Smooth muscle cell (in vitro differentiated cells): ENCODE measurements around the gene DISP3. TPM values are rescaled to one million over a fixed set of nuclear protein-coding genes. Genes with fewer than 3 reads are reported as not detected.

Experiments
- DNase-seq: peaks from one replicate; lab custom pipeline; 2025; ENCODE audit not compliant: unreplicated experiment; lab: John Stamatoyannopoulos, UW
- H2AFZ ChIP-seq: fragments of 200-600 bp; sonication (generic); 2 replicates; pipeline ENCODE4 v1.6.0; 2016; ENCODE audit warnings: antibody characterized with exemption, low read depth, mild to moderate bottlenecking
- H3F3A ChIP-seq: fragments of 200-600 bp; sonication (generic); 2 replicates; pipeline ENCODE4 v1.6.0; 2017; ENCODE audit warnings: antibody characterized with exemption, low read depth
- H3K27ac ChIP-seq: fragments of 200-600 bp; sonication (generic); 2 replicates; pipeline ENCODE4 v1.5.1; 2016; ENCODE audit warnings: low read depth, mild to moderate bottlenecking
- H3K27me3 ChIP-seq: fragments of 200-600 bp; sonication (generic); 2 replicates; pipeline ENCODE4 v1.6.1; 2016; ENCODE audit warnings: low read depth, mild to moderate bottlenecking
- H3K36me3 ChIP-seq: fragments of 200-600 bp; sonication (generic); 2 replicates; pipeline ENCODE4 v1.5.1; 2016; ENCODE audit warnings: low read depth
- H3K4me1 ChIP-seq: fragments of 200-600 bp; sonication (generic); 2 replicates; pipeline ENCODE4 v1.5.1; 2016; ENCODE audit warnings: low read depth
- H3K4me2 ChIP-seq: fragments of 200-600 bp; sonication (generic); 2 replicates; pipeline ENCODE4 v1.6.0; 2016; ENCODE audit warnings: mild to moderate bottlenecking
- H3K4me3 ChIP-seq: fragments of 200-600 bp; sonication (generic); 2 replicates; pipeline ENCODE4 v1.5.1; 2016; ENCODE audit warnings: mild to moderate bottlenecking
- H3K79me2 ChIP-seq: fragments of 200-600 bp; sonication (generic); 2 replicates; pipeline ENCODE4 v1.6.0; 2016; ENCODE audit warnings: low read depth, mild to moderate bottlenecking
- H3K9ac ChIP-seq: fragments of 200-600 bp; sonication (generic); 2 replicates; pipeline ENCODE4 v1.6.0; 2016; ENCODE audit warnings: low read depth
- H3K9me3 ChIP-seq: fragments of 200-600 bp; sonication (generic); replicated peaks from 2 replicates; pipeline ENCODE4 v1.5.1; 2016; ENCODE audit warnings: low read depth
- H4K20me1 ChIP-seq: fragments of 200-600 bp; sonication (generic); 2 replicates; pipeline ENCODE4 v1.6.0; 2016; ENCODE audit warnings: low read depth
- WGBS: methylation state at CpG from one replicate; pipeline ENCODE4 v1.1.7; 2016; ENCODE audit warnings: low lambda C conversion rate; 5-methylcytosine and 5-hydroxymethylcytosine counted together
- polyA plus RNA-seq: library from polyadenylated mRNA; unstranded; fragments of >200 nt; fragmentation: Nextera tagmentation; extraction: Ambion mirVana; gene quantifications from 2 replicates; pipeline ENCODE4 v1.2.1, GENCODE V29; 2016
- total RNA-seq: library from RNA; depleted of rRNA; stranded (reverse); fragments of >200 nt; gene quantifications from 2 replicates; pipeline ENCODE4 v1.2.3, GENCODE V29; 2014
- TF ChIP-seq, protein P1 (sequence below): fragments of 200-600 bp; sonication (generic); IDR thresholded peaks from 2 replicates; pipeline ENCODE4 v1.5.1; 2017; ENCODE audit warnings: borderline replicate concordance, mild to moderate bottlenecking, antibody characterized with exemption; ENCODE audit not compliant: insufficient read depth, poor library complexity, severe bottlenecking

DISP3 gene
- total and polyA plus RNA-seq, 2 experiments from 2014 or later = 0.17 TPM; not detected in 1

DNA sequence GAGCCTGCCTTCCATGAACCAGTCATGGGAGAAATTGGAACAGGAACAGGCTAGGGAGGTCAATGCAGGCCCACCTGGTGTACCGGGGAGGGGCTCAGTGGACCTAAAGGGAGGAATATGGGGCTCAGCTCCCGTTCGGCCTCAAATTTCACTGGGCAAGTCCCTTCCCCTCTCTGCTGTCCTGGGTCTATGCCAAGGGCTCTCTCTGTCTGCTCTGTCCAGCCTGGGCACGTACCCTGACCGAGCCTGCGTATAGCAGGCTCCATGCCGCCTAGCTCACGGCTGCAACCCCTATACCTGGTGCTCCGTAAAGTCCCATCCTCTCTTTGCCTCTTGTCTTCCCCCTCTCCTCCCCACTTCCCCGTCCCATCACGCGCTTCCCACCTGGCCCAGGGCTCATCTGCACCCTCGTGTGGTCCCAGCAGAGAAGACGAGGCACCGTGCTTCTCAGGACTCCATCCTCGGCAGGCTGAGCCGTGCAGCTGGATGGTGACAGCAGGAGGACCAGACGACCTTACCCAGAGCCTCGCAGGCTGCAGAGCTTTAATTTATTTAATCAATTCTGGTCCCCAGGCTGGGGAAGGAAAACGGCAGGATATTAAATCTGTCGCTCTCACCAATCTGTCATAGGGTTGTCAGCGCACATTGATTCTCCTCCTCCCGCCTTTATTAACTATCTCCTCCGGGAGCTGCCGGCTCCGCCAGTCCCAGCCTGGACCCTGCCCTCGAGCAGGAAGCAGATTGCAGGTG lies 25.0 kb upstream of the DISP3 start:
- no peak for DNase-seq
- Histone ChIP-seq H3K36me3 (no peaks in the 10 kb centered on the region), H3K4me2 (no peak overlapping the region), H3F3A (no peaks in the 10 kb centered on the region), H2AFZ (no peak overlapping the region), H3K27ac (no peak overlapping the region), H4K20me1 (no peaks in the 10 kb centered on the region), H3K4me3 (no peak overlapping the region), H3K9ac (no peak overlapping the region), H3K27me3 (no peaks in the 10 kb centered on the region), H3K79me2 (no peaks in the 10 kb centered on the region), H3K9me3 (no peaks in the 10 kb centered on the region), H3K4me1 (no peaks in the 10 kb centered on the region)
- WGBS = 79% methylated on average over 27 of the region's 27 CpGs
- TF ChIP-seq, protein P1, sequence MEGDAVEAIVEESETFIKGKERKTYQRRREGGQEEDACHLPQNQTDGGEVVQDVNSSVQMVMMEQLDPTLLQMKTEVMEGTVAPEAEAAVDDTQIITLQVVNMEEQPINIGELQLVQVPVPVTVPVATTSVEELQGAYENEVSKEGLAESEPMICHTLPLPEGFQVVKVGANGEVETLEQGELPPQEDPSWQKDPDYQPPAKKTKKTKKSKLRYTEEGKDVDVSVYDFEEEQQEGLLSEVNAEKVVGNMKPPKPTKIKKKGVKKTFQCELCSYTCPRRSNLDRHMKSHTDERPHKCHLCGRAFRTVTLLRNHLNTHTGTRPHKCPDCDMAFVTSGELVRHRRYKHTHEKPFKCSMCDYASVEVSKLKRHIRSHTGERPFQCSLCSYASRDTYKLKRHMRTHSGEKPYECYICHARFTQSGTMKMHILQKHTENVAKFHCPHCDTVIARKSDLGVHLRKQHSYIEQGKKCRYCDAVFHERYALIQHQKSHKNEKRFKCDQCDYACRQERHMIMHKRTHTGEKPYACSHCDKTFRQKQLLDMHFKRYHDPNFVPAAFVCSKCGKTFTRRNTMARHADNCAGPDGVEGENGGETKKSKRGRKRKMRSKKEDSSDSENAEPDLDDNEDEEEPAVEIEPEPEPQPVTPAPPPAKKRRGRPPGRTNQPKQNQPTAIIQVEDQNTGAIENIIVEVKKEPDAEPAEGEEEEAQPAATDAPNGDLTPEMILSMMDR = no peak

DNA sequence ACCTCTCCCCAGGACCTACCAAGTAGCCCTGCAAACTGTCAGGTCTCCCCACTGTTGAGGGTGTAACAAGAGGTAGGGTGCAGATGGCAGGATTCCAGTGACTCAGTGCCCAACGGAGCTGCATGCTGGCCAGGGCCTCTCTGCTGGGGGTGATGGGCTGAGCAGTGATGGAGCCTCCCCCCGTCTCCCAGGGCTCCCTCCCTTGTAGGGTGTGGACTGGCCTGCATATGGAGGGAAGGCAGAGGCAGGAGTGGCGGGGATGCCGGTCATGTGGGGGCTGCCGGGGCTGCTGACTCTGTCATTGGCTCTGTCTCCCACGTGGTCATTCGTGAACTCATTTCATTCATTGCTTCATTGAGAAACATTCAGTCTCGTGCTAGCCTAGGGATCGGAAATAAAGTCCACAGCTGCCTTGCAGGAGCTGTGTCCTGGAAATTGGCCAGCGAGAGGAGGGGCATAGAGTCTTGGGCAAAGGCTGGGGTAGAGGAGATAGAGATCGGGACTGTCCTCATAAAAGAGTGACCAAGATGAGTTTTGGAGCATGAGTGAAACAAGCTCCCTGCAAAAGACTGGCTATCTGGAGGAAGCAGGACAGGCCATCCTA lies 22.9 kb upstream of the DISP3 start:
- Histone ChIP-seq H4K20me1 (no peaks in the 10 kb centered on the region), H3K4me2 (no peak overlapping the region), H3K4me1 (no peaks in the 10 kb centered on the region), H3F3A (no peaks in the 10 kb centered on the region), H3K9ac (no peak overlapping the region), H3K36me3 (no peaks in the 10 kb centered on the region), H3K27ac (no peak overlapping the region), H3K4me3 (no peak overlapping the region), H2AFZ (no peak overlapping the region), H3K79me2 (no peaks in the 10 kb centered on the region), H3K27me3 (no peaks in the 10 kb centered on the region), H3K9me3 (no peaks in the 10 kb centered on the region)
- no peak for DNase-seq
- 77% methylated on average over 11 of the region's 11 CpGs for WGBS
- TF ChIP-seq, protein P1 = no peak

DNA sequence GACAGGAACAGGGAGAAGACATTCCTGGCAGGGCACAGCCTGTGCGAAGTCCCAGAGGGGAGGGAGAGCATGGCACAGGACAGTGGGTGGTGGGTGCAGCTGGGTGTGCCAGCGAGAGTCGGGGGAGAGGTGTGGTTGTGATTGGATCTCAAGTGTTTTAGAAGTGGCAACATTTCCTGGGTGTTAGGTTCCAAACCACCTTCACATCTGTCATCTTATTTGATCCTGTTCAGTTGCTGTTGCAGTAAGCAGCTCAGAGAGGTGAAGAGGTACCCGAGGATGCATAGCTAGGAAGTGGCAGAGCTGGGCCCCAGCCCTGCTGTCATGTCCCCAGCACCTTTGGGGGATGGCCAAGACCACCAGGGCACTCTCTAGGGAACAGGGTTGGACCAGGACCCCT lies 22.0 kb upstream of the DISP3 start:
- no peaks in the 10 kb centered on the region for H3K79me2 ChIP-seq
- H3K4me2 ChIP-seq = no peak overlapping the region
- no peak overlapping the region for H3K4me3 ChIP-seq
- no peaks in the 10 kb centered on the region for H3K36me3 ChIP-seq
- no peaks in the 10 kb centered on the region for H3K4me1 ChIP-seq
- H3K27ac ChIP-seq = no peak overlapping the region
- H3K9me3 ChIP-seq = no peaks in the 10 kb centered on the region
- H3K9ac ChIP-seq = no peak overlapping the region
- no peaks in the 10 kb centered on the region for H4K20me1 ChIP-seq
- H3K27me3 ChIP-seq = peaks cover 3% of the 10 kb centered on the region
- 95% methylated on average over 4 of the region's 4 CpGs for WGBS
- TF ChIP-seq, protein P1 = no peak
- no peaks in the 10 kb centered on the region for H3F3A ChIP-seq
- H2AFZ ChIP-seq = no peak overlapping the region
- no peak for DNase-seq

DNA sequence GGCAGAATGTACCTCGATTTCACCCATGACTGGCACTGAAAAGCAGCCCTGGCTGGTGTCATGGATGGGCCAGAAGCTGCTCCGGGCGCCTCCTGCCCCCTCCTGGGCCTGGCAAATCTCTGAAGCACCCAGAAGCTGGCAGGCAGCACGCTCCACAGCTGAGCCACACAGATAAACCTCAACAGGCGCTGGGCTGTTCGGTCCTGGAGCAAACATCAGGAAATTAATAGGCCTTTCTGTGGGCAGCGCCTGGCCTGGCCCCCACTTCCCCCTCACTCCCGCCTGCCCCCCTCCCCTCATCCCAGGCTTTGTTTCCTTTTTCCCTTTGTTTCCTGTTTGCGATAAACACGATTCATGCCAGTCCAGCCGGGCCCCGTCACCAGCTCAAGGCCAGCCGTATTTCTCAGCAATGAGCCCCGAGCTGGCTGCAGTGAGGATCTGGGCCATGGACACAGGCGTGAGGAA lies 20.1 kb upstream of the DISP3 start:
- Histone ChIP-seq H3K36me3 (no peaks in the 10 kb centered on the region), H2AFZ (no peak overlapping the region), H3K27me3 (peaks cover 18% of the 10 kb centered on the region), H3K9me3 (no peaks in the 10 kb centered on the region), H3K27ac (no peak overlapping the region), H3K4me1 (no peaks in the 10 kb centered on the region), H4K20me1 (no peaks in the 10 kb centered on the region), H3F3A (no peaks in the 10 kb centered on the region), H3K4me2 (no peak overlapping the region), H3K4me3 (no peak overlapping the region), H3K79me2 (no peaks in the 10 kb centered on the region), H3K9ac (no peak overlapping the region)
- 64% methylated on average over 15 of the region's 15 CpGs for WGBS
- TF ChIP-seq, protein P1 = no peak
- no peak for DNase-seq
